Transverse colon (tissue), 4 donors: Measurements from ENCODE around the gene UTP14C.

Experiments
- CTCF ChIP-seq, 5 experiments: fragments of 200-600 bp in 3 of 5; fragments of 450-650 bp in 2 of 5; sonication (generic) in 3 of 5; IDR thresholded peaks; 1 replicate in 2 of 5; 2 replicates in 3 of 5; pipeline ENCODE4 v1.5.1; 2016 to 2017; ENCODE audit warnings: antibody characterized with exemption in 5 of 5, inconsistent platforms in 3 of 5, mild to moderate bottlenecking in 2 of 5, moderate library complexity in 1 of 5
- EP300 ChIP-seq: sonication (generic); formaldehyde crosslinking; IDR thresholded peaks from one replicate; pipeline ENCODE4 v1.6.1; 2017; ENCODE audit warnings: antibody characterized with exemption, low read depth
- POLR2A ChIP-seq: fragments of 450-650 bp; IDR thresholded peaks from one replicate; pipeline ENCODE4 v1.6.1; 2016; ENCODE audit warnings: antibody characterized with exemption, mild to moderate bottlenecking, moderate library complexity
- POLR2AphosphoS5 ChIP-seq, 3 donors: sonication (generic); formaldehyde crosslinking; IDR thresholded peaks; one replicate each; pipeline ENCODE4 v1.6.1; 2016; ENCODE audit warnings: antibody characterized with exemption in 3 of 3

- TF ChIP-seq POLR2A (no peak), CTCF (IDR thresholded peaks at IDR 0.05) (no peak), EP300 (no peak), POLR2AphosphoS5 (IDR thresholded peaks at IDR 0.05) (no peak)
These were observed 23.0 kb downstream of the UTP14C start for GRCh38 chr13:52047463-52047862.
